ENCODE measurements around the gene RHOBTB1.

- TF ChIP-seq EZH2 (IDR thresholded peaks at IDR 0.05; ENCODE audit: borderline replicate concordance, low read depth, low read length, severe bottlenecking) (no peak), CTCF (IDR thresholded peaks at IDR 0.05; ENCODE audit: borderline replicate concordance, extremely low read depth, low read length, poor library complexity, severe bottlenecking) (no peak)
Observed at GRCh38 chr10:60913071-60913470, 30.9 kb downstream of the RHOBTB1 start.

Data from DND-41 (cell line).